ENCODE results near the gene FKBP4.

FKBP4 gene

GRCh38 chr12:2812290-2813213, 17.8 kb downstream of the FKBP4 start, which contains the start of gene ITFG2:
Gene ITFG2, plus strand, starts transcription at chr12:2812668. Its CDS starts 93 bp downstream, at chr12:2812761.
- TF ChIP-seq, protein P1, sequence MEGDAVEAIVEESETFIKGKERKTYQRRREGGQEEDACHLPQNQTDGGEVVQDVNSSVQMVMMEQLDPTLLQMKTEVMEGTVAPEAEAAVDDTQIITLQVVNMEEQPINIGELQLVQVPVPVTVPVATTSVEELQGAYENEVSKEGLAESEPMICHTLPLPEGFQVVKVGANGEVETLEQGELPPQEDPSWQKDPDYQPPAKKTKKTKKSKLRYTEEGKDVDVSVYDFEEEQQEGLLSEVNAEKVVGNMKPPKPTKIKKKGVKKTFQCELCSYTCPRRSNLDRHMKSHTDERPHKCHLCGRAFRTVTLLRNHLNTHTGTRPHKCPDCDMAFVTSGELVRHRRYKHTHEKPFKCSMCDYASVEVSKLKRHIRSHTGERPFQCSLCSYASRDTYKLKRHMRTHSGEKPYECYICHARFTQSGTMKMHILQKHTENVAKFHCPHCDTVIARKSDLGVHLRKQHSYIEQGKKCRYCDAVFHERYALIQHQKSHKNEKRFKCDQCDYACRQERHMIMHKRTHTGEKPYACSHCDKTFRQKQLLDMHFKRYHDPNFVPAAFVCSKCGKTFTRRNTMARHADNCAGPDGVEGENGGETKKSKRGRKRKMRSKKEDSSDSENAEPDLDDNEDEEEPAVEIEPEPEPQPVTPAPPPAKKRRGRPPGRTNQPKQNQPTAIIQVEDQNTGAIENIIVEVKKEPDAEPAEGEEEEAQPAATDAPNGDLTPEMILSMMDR (IDR thresholded peaks at IDR 0.05): no peak
- TF ChIP-seq ZFX (IDR thresholded peaks at IDR 0.05; ENCODE audit: borderline replicate concordance): no peak
- H3K27ac ChIP-seq: peak within 1 kb of the TSS; percentile 91

DNA sequence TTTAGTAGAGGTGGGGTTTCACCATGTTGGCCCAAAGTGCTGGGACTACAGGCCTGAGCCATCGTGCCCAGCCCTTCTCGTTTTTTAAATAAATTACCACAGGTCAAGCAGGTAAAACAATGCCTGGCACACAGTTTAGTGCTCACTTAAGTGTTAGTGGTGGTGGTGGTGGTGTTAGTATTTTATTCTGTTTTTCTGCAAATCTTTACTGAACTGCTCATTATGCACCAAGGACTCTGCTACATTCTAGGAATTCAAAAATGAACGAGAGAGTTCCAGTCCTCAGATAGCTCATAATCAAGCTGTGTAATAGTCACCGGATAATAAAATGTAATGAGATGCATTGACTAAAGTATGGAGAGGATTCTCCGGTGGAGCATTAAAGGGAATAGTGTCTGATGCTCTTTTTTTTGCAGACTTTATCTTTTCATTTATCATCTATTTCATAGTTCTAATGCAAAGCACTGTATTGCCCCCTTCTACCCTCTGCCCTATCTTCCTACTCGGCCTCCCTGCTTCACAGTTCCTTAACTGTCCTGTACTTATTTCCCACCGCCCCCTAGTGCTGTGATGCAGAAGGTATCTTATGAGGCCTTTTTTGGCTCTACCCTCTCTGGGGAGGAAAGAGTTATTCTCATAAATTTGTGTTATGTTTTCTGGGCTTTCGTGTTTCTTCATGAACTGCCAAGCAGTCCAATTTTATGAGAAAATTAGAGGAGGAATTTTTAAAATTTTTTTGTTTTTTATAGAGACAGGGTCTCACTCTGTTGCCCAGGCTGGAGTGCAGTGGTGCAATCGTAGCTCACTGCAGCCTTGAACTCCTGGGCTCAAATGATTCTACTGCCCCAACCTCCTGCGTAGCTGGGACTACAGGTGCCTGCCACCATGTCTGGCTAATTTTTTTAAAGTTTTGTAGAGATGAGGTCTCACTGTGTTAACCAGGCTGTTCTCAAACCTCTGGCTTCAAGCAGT, 18.7 kb downstream of the FKBP4 start:
- no peak for TF ChIP-seq ZFX (IDR thresholded peaks at IDR 0.05; ENCODE audit: borderline replicate concordance)
- TF ChIP-seq, protein P1 (IDR thresholded peaks at IDR 0.05): peak; percentile 91
- peak overlapping the region; percentile 91 for H3K27ac ChIP-seq

DNA sequence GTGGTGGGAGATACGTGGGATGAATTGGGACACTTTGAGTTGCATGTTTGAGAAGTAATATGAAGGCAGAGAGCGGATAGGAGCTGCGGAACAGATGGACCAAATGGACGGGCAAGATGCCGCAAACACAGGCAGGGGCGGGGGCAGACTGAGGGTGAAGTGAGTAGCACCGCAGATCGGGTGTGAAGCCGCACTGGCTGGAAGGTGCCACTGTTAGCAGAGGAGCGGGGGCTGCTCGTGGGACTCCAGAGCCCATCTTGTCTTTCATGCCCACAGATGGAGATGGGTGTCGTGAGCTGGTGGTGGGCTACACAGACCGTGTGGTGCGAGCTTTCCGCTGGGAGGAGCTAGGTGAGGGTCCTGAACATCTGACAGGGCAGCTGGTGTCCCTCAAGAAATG, 25.0 kb downstream of the FKBP4 start:
- TF ChIP-seq ZFX (IDR thresholded peaks at IDR 0.05; ENCODE audit: borderline replicate concordance): no peak
- TF ChIP-seq, protein P1 (IDR thresholded peaks at IDR 0.05): no peak
- no peak overlapping the region for H3K27ac ChIP-seq

DNA sequence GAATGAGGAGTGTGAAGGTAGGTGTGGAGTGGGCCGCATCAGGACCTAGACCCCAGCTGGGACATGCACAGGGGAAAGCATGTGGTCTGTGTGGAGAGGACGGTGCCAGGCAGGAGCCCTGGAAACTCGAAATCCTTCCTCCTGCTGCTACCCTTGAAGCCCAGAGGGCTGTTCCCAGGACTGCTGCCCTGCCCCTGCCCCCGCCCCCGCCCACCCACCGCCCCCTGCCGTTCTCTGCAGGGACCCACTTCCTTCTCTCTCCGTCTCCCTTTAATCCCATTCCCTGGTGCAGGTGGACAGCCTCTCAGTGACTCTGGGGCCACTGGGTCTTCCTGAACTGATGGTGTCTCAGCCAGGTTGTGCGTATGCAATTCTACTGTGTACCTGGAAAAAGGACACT, 25.7 kb downstream of the FKBP4 start:
- TF ChIP-seq, protein P1 (IDR thresholded peaks at IDR 0.05): no peak
- no peak for TF ChIP-seq ZFX (IDR thresholded peaks at IDR 0.05; ENCODE audit: borderline replicate concordance)
- H3K27ac ChIP-seq: no peak overlapping the region

GRCh38 chr12:2823483-2823882, 28.7 kb downstream of the FKBP4 start:
- no peak for TF ChIP-seq ZFX (IDR thresholded peaks at IDR 0.05; ENCODE audit: borderline replicate concordance)
- TF ChIP-seq, protein P1 (IDR thresholded peaks at IDR 0.05): no peak
- H3K27ac ChIP-seq: no peak overlapping the region

- H3K27ac ChIP-seq: no peak overlapping the region
- TF ChIP-seq, protein P1 (IDR thresholded peaks at IDR 0.05): no peak
- no peak for TF ChIP-seq ZFX (IDR thresholded peaks at IDR 0.05; ENCODE audit: borderline replicate concordance)
Measured at GRCh38 chr12:2824541-2824940, 29.8 kb downstream of the FKBP4 start.

Measured in 22Rv1 (cell line).